Effector CD8-positive, alpha-beta T cell (primary cell): ENCODE data around the gene ZNF793.

Experiments
- DNase-seq: peaks from one replicate; lab custom pipeline; 2025; lab: John Stamatoyannopoulos, UW
- total RNA-seq, 4 experiments: gene quantifications; one replicate each; lab custom pipeline; 2026; lab: John Stamatoyannopoulos, UW

Gene ZNF793
- total RNA-seq: 8.2 to 19.3 (median 13.3) reads per million in 4 experiments

- peak; percentile 64 for DNase-seq
These were observed at the start of gene ZNF793 for GRCh38 chr19:37506387-37507166. Gene ZNF793 (plus strand): TSS chr19:37506939. CDS start chr19:37523440, 16,501 bp downstream.

DNA sequence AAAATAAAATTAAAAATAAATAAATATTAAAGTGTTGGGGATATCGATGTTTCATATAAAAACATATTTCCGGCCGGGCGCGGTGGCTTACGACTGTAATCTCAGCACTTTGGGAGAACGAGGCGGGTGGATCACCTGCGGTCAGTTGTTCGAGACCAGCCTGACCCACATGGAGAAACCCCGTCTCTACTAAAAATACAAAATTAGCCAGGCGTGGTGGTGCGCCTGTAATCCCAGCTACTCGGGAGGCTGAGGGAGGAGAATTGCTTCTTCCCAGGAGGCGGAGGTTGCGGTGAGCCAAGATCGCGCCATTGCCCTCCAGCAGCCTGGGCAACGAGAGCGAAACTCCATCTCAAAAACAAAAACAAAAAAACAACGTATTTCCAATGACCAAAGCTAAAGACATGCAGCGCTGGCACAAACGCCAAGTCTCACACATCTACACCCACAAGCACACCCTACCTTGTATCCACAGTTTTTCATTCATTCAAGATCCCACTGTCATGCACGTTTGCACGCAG is 40.4 kb upstream of the ZNF793 start:
- DNase-seq: no peak

- peak; percentile 75 for DNase-seq
These were observed 39.7 kb upstream of the ZNF793 start, which contains the start of gene ZNF569 for GRCh38 chr19:37466798-37467607. Gene ZNF569 (minus strand): TSS chr19:37467444. CDS start chr19:37444921, 22,523 bp downstream.

DNA sequence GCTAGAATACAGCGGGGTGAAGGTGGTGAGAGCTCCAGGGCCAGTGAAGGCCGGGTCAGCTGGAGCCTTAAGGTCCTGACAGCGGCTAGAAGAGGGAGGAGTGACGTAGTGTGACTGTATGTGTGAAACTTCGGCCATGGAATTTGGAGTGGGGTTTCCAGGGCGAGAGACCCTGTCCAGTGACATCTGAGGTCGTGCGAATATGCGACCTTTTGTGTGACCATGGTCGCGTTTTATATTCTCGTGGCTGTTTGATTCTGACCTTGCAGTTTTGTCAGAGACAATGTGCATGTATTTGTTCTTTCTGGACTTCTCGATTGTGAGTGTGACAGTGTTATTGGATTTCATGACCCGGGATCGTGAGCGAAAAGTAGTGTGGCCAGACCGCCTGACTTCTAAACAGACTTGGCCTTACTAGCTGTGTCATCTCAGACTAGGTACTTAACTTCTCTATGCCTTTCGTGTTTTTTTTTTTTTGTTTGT is 39.1 kb upstream of the ZNF793 start:
- no peak for DNase-seq

DNA sequence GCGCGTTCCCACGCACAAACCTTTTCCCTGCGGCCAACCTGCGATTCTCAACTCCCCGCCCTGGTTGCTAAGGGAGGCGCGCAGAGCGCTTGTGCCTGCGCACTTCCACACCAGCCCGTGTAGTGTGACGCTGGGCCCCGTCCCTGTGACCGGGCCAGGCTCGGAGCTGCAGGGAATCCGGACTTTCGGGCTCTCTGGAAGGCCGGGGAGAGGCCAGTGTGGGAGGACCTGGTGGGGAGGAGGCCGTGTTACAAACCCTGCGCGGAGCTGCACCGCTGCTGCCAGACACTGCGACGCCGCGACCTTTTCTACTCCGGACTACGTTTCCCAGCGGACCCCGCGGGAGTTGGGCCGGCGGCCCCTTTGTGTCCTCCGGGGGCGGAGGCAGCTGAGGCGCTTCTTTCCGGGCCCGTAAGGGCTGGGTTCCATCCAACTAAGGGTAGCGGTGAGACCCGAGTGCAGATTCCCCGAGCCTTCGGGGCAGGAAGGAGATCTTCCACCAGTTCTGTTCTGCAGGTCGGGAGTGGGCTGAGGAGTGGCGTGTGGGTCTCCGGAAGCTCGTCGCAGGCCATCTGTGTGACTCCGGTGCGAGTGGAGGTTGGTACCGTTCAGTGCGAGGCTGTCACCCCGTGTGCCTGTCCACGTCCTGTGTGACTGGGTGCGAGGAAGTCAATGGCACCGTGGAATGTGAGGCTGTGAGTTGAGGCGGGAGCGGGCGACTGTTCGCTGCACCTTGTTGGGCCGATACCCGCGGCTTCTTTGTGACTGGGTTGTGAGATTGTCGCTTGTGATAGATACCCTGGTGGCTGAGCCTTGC is 37.6 kb upstream of the ZNF793 start, which contains the start of gene ZNF570:
Gene ZNF570, plus strand, starts transcription at position 396 of the 817 bp plus-strand sequence. CDS start 999 bp downstream, outside the sequence.
- peak; percentile 77 for DNase-seq

GRCh38 chr19:37470216-37470615 is 36.5 kb upstream of the ZNF793 start:
- DNase-seq: no peak

- DNase-seq: no peak
These were observed 34.6 kb upstream of the ZNF793 start for GRCh38 chr19:37472165-37472564.

- no peak for DNase-seq
These were observed 22.2 kb upstream of the ZNF793 start for GRCh38 chr19:37484406-37485168.

- DNase-seq: no peak
These were observed 14.5 kb upstream of the ZNF793 start for GRCh38 chr19:37492213-37492612.

GRCh38 chr19:37505958-37506386 is 767 bp upstream of the ZNF793 start:
- no peak for DNase-seq

- DNase-seq: no peak
These were observed 377 bp downstream of the ZNF793 start for GRCh38 chr19:37507167-37507464.

- DNase-seq: no peak
These were observed 4.4 kb downstream of the ZNF793 start for GRCh38 chr19:37511186-37511585.

- DNase-seq: no peak
These were observed 5.1 kb downstream of the ZNF793 start for GRCh38 chr19:37511821-37512220.

DNA sequence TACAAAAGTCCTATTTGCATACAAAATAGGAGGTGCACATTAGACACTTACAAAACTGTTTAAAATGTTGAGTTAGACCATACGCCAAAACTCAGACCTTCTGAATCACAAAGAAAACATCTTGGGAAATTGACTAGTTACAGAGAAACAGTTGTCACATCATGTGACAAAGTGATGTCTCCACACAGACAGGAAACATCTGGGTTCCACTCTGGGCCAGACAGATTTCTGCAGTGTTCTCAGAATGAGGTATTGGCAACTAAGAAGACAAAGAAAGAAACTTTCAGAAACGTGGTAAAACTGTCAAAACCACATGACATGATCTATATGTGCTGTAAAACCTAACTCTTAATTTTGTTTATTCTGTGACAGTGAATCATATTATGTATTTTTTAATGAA is 6.7 kb downstream of the ZNF793 start:
- DNase-seq: no peak

DNA sequence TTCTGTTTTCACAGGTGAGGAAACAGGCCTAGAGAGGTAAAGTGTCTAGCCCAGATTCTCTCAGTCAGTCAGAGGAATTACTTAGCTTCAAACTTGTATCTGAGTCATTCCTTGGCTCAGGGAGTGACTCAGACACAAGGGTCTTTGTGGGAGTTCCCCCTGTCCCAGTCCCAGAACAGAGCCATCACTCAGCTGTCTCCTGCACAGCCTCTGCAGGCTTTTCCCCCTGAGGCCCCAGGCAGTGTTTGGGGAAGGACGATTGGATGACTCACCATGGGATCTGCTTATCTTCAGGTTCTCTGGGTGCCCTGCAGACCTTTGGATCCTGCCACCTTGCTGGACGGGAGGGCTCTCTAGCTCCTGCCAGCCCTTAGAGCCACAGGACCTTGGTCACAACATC is 13.2 kb downstream of the ZNF793 start:
- DNase-seq: no peak

GRCh38 chr19:37537391-37537947 is 30.7 kb downstream of the ZNF793 start:
- DNase-seq: no peak

DNA sequence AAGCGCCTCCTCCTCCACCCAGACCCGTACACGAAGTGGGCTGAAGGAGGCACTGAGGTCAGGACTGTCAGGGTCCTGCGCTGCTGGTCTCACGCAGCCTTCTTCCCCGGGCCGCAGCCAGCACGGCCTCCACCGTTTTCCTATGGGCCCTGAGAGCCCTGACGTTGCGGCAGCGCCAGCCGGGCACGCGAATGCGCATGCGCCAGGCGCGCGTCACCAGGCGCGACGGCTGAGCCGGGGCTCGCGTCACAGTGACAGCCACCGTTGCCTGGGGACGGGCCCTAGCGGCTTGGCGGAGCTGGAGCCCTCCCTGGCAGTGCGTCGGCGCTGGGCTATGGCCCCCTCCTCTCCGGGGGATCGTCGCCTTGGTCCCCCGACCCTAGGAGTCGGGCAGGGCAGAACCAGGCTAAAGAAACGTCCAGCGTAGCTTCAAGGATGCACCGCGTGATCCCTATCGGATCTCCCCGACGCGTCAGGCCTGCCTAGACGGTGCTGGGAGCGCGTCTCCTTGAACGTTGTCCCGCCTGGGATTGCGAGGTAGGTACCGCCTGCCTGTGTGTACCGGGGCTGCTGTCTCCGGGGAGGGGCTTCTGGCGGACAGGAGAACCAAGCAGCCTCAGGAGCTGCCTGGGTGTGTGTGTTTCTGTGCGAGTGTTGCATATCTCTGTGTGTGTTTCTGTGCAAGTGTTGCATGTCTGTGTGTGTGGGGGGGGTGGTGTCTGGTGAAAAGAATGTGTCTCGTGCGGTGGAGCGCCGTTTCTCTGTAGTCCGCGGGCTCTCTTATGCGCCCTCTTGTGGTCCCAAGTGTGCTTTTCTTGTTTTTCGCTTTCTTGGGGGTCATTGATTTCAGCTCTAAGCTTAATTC is 44.6 kb downstream of the ZNF793 start:
- DNase-seq: no peak

DNA sequence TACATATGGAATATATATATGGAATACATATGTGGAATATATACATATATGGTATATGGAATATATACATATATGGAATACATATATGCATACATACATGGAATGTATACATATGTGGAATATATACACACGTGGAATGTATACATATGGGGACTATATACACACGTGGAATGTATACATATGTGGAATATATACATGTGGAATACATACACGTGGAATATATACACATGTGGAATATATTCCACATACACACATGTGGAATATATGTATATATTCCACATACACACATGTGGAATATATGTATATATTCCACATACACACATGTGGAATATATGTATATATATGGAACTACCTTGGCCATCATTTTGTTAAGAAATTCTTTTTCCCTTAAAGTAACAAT is 56.8 kb downstream of the ZNF793 start:
- DNase-seq: no peak

- DNase-seq: no peak
These were observed 58.1 kb downstream of the ZNF793 start for GRCh38 chr19:37564624-37565369.
